Prostate gland (tissue), 2 donors: ENCODE data around the gene NRXN2. TPM values are rescaled to one million over a fixed set of nuclear protein-coding genes. Genes with fewer than 3 reads are reported as not detected.
"Not testable (repeated sequence)": the region's sequence is repeated elsewhere in the genome, so short reads cannot be mapped to it uniquely, and the experiment has no call there.

Experiments used
- DNase-seq: peaks from one replicate; pipeline ENCODE4 v3.0.0-alpha.2; 2019; ENCODE audit warnings: low spot score
- H3K27ac ChIP-seq, 2 donors: fragments of 200-600 bp; sonication (generic); 2 replicates each; pipeline ENCODE4 v1.5.1; 2017 to 2019
- H3K27me3 ChIP-seq: fragments of 200-600 bp; sonication (generic); replicated peaks from 2 replicates; pipeline ENCODE4 v1.5.1; 2019; ENCODE audit not compliant: insufficient read depth
- H3K36me3 ChIP-seq, 2 donors: fragments of 200-600 bp; sonication (generic); 1 replicate in 1 of 2; 2 replicates in 1 of 2; pipeline versions ENCODE4 v1.5.1 to v1.8.1; 2017 to 2019
- H3K4me1 ChIP-seq: fragments of 200-600 bp; sonication (generic); replicated peaks from 2 replicates; pipeline ENCODE4 v1.5.1; 2019
- H3K4me3 ChIP-seq, 2 donors: fragments of 200-600 bp; sonication (generic); 2 replicates each; pipeline ENCODE4 v1.5.1; 2017 to 2019
- H3K9me3 ChIP-seq: fragments of 200-600 bp; sonication (generic); 2 replicates; pipeline ENCODE4 v1.5.1; 2017
- CTCF ChIP-seq, 4 experiments: fragments of 200-600 bp in 2 of 4; fragments of 450-650 bp in 2 of 4; sonication (generic) in 2 of 4; IDR thresholded peaks; 1 replicate in 3 of 4; 2 replicates in 1 of 4; pipeline ENCODE4 v1.5.1; 2016 to 2019; ENCODE audit warnings: antibody characterized with exemption in 4 of 4, mild to moderate bottlenecking in 2 of 4, moderate library complexity in 2 of 4
- POLR2A ChIP-seq: fragments of 450-650 bp; IDR thresholded peaks from one replicate; pipeline ENCODE4 v1.6.1; 2016; ENCODE audit warnings: antibody characterized with exemption, mild to moderate bottlenecking
- POLR2AphosphoS5 ChIP-seq: sonication (generic); formaldehyde crosslinking; IDR thresholded peaks from one replicate; pipeline ENCODE4 v1.6.1; 2017; ENCODE audit warnings: antibody characterized with exemption
- WGBS: methylation state at CpG from one replicate; pipeline ENCODE4 v1.1.5; 2018; 5-methylcytosine and 5-hydroxymethylcytosine counted together
- intact Hi-C: fragments of 100-400 bp; cut with DNase I; formaldehyde crosslinking; loops from one replicate; pipeline ENCODE4 v1.14.2; 2022
- total RNA-seq, 2 donors: library from RNA; depleted of rRNA; stranded (reverse); fragments of >200 nt; gene quantifications; one replicate each; pipeline ENCODE4 v1.1.0, GENCODE V29; 2016

The NRXN2 gene
- total RNA-seq, 2 donors from 2014 or later, result 0.46 to 26.8 TPM

- 78% methylated on average over 23 of the region's 23 CpGs for WGBS
- Histone ChIP-seq H3K27me3 (no peaks in the 10 kb centered on the region), H3K4me3 (no peak overlapping the region), H3K9me3 (no peaks in the 10 kb centered on the region), H3K27ac (no peak overlapping the region), H3K36me3 (no peaks in the 10 kb centered on the region), H3K4me1 (no peaks in the 10 kb centered on the region)
- no peak for TF ChIP-seq POLR2A
- TF ChIP-seq POLR2AphosphoS5, result no peak
- TF ChIP-seq CTCF (IDR thresholded peaks at IDR 0.05), result no peak
- no peak for DNase-seq
- intact Hi-C loops, result no loop called here
Measured at GRCh38 chr11:64598797-64599697, 124.0 kb downstream of the NRXN2 start.

- H3K27ac ChIP-seq, result no peak overlapping the region
- H3K27me3 ChIP-seq, result no peaks in the 10 kb centered on the region
- 88% methylated on average over 12 of the region's 12 CpGs for WGBS
- no peaks in the 10 kb centered on the region for H3K4me1 ChIP-seq
- no peaks in the 10 kb centered on the region for H3K36me3 ChIP-seq
- TF ChIP-seq POLR2AphosphoS5, result no peak
- TF ChIP-seq POLR2A, result no peak
- TF ChIP-seq CTCF (IDR thresholded peaks at IDR 0.05), result no peak
- no peak overlapping the region for H3K4me3 ChIP-seq
- intact Hi-C loops, result no loop called here
- no peak for DNase-seq
- no peaks in the 10 kb centered on the region for H3K9me3 ChIP-seq
Measured at GRCh38 chr11:64598106-64598796, 124.7 kb downstream of the NRXN2 start.

GRCh38 chr11:64597671-64598101 lies 125.3 kb downstream of the NRXN2 start:
- intact Hi-C loops, result no loop called here
- Histone ChIP-seq H3K4me1 (no peaks in the 10 kb centered on the region), H3K9me3 (no peaks in the 10 kb centered on the region), H3K36me3 (no peaks in the 10 kb centered on the region), H3K4me3 (no peak overlapping the region), H3K27ac (no peak overlapping the region), H3K27me3 (no peaks in the 10 kb centered on the region)
- 88% methylated on average over 13 of the region's 13 CpGs for WGBS
- no peak for TF ChIP-seq POLR2A
- no peak for TF ChIP-seq POLR2AphosphoS5
- no peak for TF ChIP-seq CTCF (IDR thresholded peaks at IDR 0.05)
- DNase-seq, result no peak

- H3K4me1 ChIP-seq, intact Hi-C loops, H3K27me3 ChIP-seq, DNase-seq, H3K27ac ChIP-seq, H3K9me3 ChIP-seq, H3K36me3 ChIP-seq, H3K4me3 ChIP-seq: not testable (repeated sequence)
- WGBS, result 76% methylated on average over 1 of the region's 1 CpG
Measured at GRCh38 chr11:64595922-64596321, 127.1 kb downstream of the NRXN2 start.

- TF ChIP-seq POLR2AphosphoS5 (no peak), POLR2A (no peak), CTCF (IDR thresholded peaks at IDR 0.05) (no peak)
- 84% methylated on average over 14 of the region's 14 CpGs for WGBS
Measured at GRCh38 chr11:64594159-64594939, 128.6 kb downstream of the NRXN2 start.

More at GRCh38 chr11:64594159-64594939, 128.6 kb downstream of the NRXN2 start:
- H3K27ac ChIP-seq, result no peak overlapping the region
- H3K4me1 ChIP-seq, result no peaks in the 10 kb centered on the region
- DNase-seq, result no peak
- no peak overlapping the region for H3K4me3 ChIP-seq
- intact Hi-C loops, result no loop called here
- H3K36me3 ChIP-seq, result no peaks in the 10 kb centered on the region
- no peaks in the 10 kb centered on the region for H3K27me3 ChIP-seq
- no peaks in the 10 kb centered on the region for H3K9me3 ChIP-seq
